ENCODE measurements around the gene ELL3. TPM values are rescaled to one million over a fixed set of nuclear protein-coding genes. Genes with fewer than 3 reads are reported as not detected.
"Not testable (repeated sequence)": the region's sequence is repeated elsewhere in the genome, so short reads cannot be mapped to it uniquely, and the experiment has no call there.

ELL3 gene
- 1 to 10 TPM; 1.3 to 2.4 TPM for total RNA-seq
- polyA plus RNA-seq (2013, experiment 1 of 2) = 3.2 TPM
- 0.99 TPM for polyA plus RNA-seq (2013, experiment 2 of 2)
- long read RNA-seq, experiment 1 = 0 reads
- long read RNA-seq, experiment 2, partial matches to known transcripts = 0 of 2 reads
- long read RNA-seq, experiment 2, other reads (novel, unspliced or antisense) = 1 of 2 reads
- long read RNA-seq, experiment 3, transcript ELL3-201 (11 exons, 2,352 nt) = major isoform, 7 of 10 reads
- long read RNA-seq, experiment 3, partial matches to known transcripts = 0 of 10 reads
- long read RNA-seq, experiment 3, other reads (novel, unspliced or antisense) = 3 of 10 reads
- long read RNA-seq, experiment 4, partial matches to known transcripts = 0 of 3 reads
- long read RNA-seq, experiment 4, other reads (novel, unspliced or antisense) = 0 of 3 reads

DNA sequence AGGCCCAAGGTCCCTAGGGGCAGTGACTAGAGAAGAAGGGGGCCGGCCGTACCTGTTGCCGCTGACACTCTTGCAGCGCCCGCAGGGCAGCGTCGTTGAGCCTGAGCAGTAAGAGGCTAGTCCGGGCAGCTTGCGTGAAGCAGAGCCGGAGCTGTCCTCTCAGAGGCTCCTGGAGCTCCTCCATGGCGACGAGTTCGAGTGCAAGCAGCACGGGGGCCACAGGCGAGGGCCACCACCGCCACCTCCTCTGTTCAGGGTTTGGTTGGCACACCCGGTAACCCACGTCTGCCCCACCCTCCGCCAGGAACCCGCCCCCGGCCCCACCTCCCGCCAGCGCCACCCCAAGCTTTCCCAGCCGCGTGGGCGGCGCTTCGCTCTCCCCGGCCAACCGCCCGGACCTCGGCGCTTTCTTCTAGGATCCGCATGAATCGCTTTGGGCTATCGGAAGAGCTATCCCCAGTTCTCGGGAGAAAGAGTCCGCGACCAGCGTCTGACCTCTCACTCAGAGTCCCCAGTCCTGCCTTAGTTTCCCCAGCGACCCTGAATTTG, at the start of gene ELL3:
TSS of gene ELL3 (minus strand) at position 249 of the 549 bp plus-strand sequence. CDS start at position 184, 65 bp downstream.
- Histone ChIP-seq H3K9me3 (ENCODE audit: control insufficient read depth, low read length) (no peaks in the 10 kb centered on the region), H3K36me3 (ENCODE audit: control insufficient read depth, insufficient read depth, low read length) (peaks cover 27% of the 10 kb centered on the region), H3K9ac (ENCODE audit: extremely low read depth, low read length, poor library complexity, severe bottlenecking) (peak within 1 kb of the TSS; percentile 25), H3K27me3 (ENCODE audit: control insufficient read depth, insufficient read depth, low read length, poor library complexity, severe bottlenecking) (no peaks in the 10 kb centered on the region), H3K4me3 (ENCODE audit: low read length) (peak within 1 kb of the TSS; percentile 83), H3K27ac (ENCODE audit: low read depth, low read length) (no peak within 1 kb of the TSS), H3K4me1 (ENCODE audit: control insufficient read depth, insufficient read depth, low read length) (no peaks in the 10 kb centered on the region)
- H3K9me3 Mint-ChIP-seq = no peaks in the 10 kb centered on the region
- H3K27me3 Mint-ChIP-seq (ENCODE audit: insufficient read depth) = peaks cover 13% of the 10 kb centered on the region
- 1% methylated on average over 19 to 41 of the region's 41 CpGs for WGBS, 2 experiments (ENCODE audit: insufficient coverage in 1 of 2, insufficient read length in 1 of 2)
- peak within 1 kb of the TSS; percentile 78 for H3K27ac Mint-ChIP-seq
- peak; percentile 90 for DNase-seq
- H3K36me3 Mint-ChIP-seq (ENCODE audit: low read depth) = peaks cover 20% of the 10 kb centered on the region
- H3K4me3 Mint-ChIP-seq = peak within 1 kb of the TSS; percentile 66
- no peak for TF ChIP-seq CTCF (conservative IDR thresholded peaks at IDR 0.05)
- H3K4me1 Mint-ChIP-seq = peaks cover 12% of the 10 kb centered on the region

DNA sequence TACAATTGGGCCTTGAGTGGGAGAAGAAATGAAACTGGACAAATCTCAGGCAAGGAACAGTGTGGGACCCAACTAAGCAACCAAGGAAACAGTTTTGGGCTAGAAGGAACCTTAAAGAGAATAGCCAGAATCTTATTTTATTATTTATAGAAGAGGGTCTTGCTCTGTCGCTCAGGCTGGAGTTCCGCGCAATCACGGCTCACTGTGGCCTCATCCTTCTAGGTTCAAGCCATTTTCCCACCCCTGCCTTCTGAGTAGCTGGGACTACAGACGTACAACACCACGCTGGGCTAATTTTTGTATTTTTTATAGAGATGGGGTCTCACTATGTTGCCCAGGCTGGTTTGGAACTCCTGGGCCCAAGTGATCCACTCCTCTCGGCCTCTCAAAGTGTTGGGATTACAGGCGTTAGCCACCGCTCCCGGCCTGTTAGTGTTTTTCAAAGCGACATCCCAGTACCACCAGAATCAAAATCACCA, 49.3 kb upstream of the ELL3 start:
- TF ChIP-seq CTCF (conservative IDR thresholded peaks at IDR 0.05) = no peak
- no peak overlapping the region for H3K27ac Mint-ChIP-seq
- H3K4me1 Mint-ChIP-seq = no peaks in the 10 kb centered on the region

GRCh38 chr15:43825305-43825704, 48.5 kb upstream of the ELL3 start:
- H3K27ac Mint-ChIP-seq; H3K27ac ChIP-seq (ENCODE audit: low read depth, low read length); H3K9me3 ChIP-seq (ENCODE audit: control insufficient read depth, low read length); H3K9ac ChIP-seq (ENCODE audit: extremely low read depth, low read length, poor library complexity, severe bottlenecking); H3K27me3 ChIP-seq (ENCODE audit: control insufficient read depth, insufficient read depth, low read length, poor library complexity, severe bottlenecking); H3K9me3 Mint-ChIP-seq; H3K4me1 Mint-ChIP-seq; H3K4me1 ChIP-seq (ENCODE audit: control insufficient read depth, insufficient read depth, low read length); H3K4me3 Mint-ChIP-seq; H3K4me3 ChIP-seq (ENCODE audit: low read length); DNase-seq; H3K27me3 Mint-ChIP-seq (ENCODE audit: insufficient read depth): not testable (repeated sequence)
- peaks cover 21% of the 10 kb centered on the region for H3K36me3 Mint-ChIP-seq (ENCODE audit: low read depth)
- peaks cover 19% of the 10 kb centered on the region for H3K36me3 ChIP-seq (ENCODE audit: control insufficient read depth, insufficient read depth, low read length)
- 79 to 93% methylated on average over 6 to 11 of the region's 11 CpGs for WGBS, 2 experiments (ENCODE audit: insufficient coverage in 1 of 2, insufficient read length in 1 of 2)

More for the DNA sequence above, 49.3 kb upstream of the ELL3 start:
- no peak overlapping the region for H3K9ac ChIP-seq (ENCODE audit: extremely low read depth, low read length, poor library complexity, severe bottlenecking)
- H3K27me3 ChIP-seq (ENCODE audit: control insufficient read depth, insufficient read depth, low read length, poor library complexity, severe bottlenecking) = no peaks in the 10 kb centered on the region
- peaks cover 7% of the 10 kb centered on the region for H3K9me3 ChIP-seq (ENCODE audit: control insufficient read depth, low read length)
- H3K36me3 ChIP-seq (ENCODE audit: control insufficient read depth, insufficient read depth, low read length) = peaks cover 12% of the 10 kb centered on the region
- Mint-ChIP-seq H3K9me3 (peaks cover 4% of the 10 kb centered on the region), H3K4me3 (peak overlapping the region; percentile 69), H3K27me3 (ENCODE audit: insufficient read depth) (peaks cover 3% of the 10 kb centered on the region), H3K36me3 (ENCODE audit: low read depth) (peaks cover 17% of the 10 kb centered on the region)
- WGBS, 2 experiments (ENCODE audit: insufficient coverage in 1 of 2, insufficient read length in 1 of 2) = 98 to 100% methylated on average over 5 to 11 of the region's 11 CpGs
- H3K27ac ChIP-seq (ENCODE audit: low read depth, low read length) = no peak overlapping the region
- peak overlapping the region; percentile 73 for H3K4me3 ChIP-seq (ENCODE audit: low read length)
- H3K4me1 ChIP-seq (ENCODE audit: control insufficient read depth, insufficient read depth, low read length) = no peaks in the 10 kb centered on the region
- no peak for DNase-seq

All from endodermal cell (in vitro differentiated cells).